Measurements from ENCODE around the gene PROX1. TPM values are rescaled to one million over a fixed set of nuclear protein-coding genes. Genes with fewer than 3 reads are reported as not detected.

PROX1 gene
- total and polyA plus RNA-seq, 9 of the 15 experiments (the other 6 are each of a cell fraction or from before 2014, with no cell fraction given): 0.14 to 0.22 TPM; not detected in 7

- H3K4me1 ChIP-seq (replicated peaks in 1 of 2; ENCODE audit: control insufficient read depth in 2 of 2, insufficient read depth in 2 of 2, low read length in 2 of 2): no peaks in the 10 kb centered on the region
- no peak overlapping the region for H3K4me2 ChIP-seq (ENCODE audit: insufficient read depth, low read length)
- in situ Hi-C loops (cut with MboI) (no loop called here), intact Hi-C loops (cut with micrococcal nuclease) (no loop called here)
- TF ChIP-seq CAMTA2 (CRISPR knock-in tag; conservative IDR thresholded peaks at IDR 0.05) (no peak), CCAR2 (IDR thresholded peaks at IDR 0.05; ENCODE audit: low read depth, low read length) (no peak), NRF1 (conservative IDR thresholded peaks at IDR 0.05 in 1 of 2, IDR thresholded peaks at IDR 0.05 in 1 of 2) (no peak), THAP12 (CRISPR knock-in tag; IDR thresholded peaks at IDR 0.05) (no peak), ZNF609 (CRISPR knock-in tag; IDR thresholded peaks at IDR 0.05; ENCODE audit: borderline replicate concordance) (no peak), ZNF277 (CRISPR knock-in tag; IDR thresholded peaks at IDR 0.05; ENCODE audit: borderline replicate concordance) (no peak)
- H3K9me1 ChIP-seq (ENCODE audit: control insufficient read depth, insufficient read depth, low read length): no peaks in the 10 kb centered on the region
- POLR2A ChIA-PET: no interaction called here
- no peaks in the 10 kb centered on the region for H3K36me3 ChIP-seq (ENCODE audit: control insufficient read depth, insufficient read depth, low read length)
- no peak overlapping the region for H3K27ac ChIP-seq (ENCODE audit: extremely low read depth, low read depth, low read length)
- H3K4me3 ChIP-seq: no peak overlapping the region
- no peaks in the 10 kb centered on the region for H4K20me1 ChIP-seq (replicated peaks; ENCODE audit: control insufficient read depth, insufficient read depth, low read length)
- H2AFZ ChIP-seq (ENCODE audit: low read depth, low read length): no peak overlapping the region
- no TSS peak for BruUV-seq (replicated peaks)
- no peak for FAIRE-seq
- H3K9me3 ChIP-seq (replicated peaks; ENCODE audit: control insufficient read depth, insufficient read depth, low read depth, low read length): no peaks in the 10 kb centered on the region
- CTCF ChIA-PET (ENCODE audit: low intra/inter-chr PET ratio): no interaction called here
- no peak for ATAC-seq
- under 1% methylated on average over 13 of the region's 13 CpGs for WGBS (ENCODE audit: insufficient coverage, low coverage, missing lambda C conversion rate)
- no peak overlapping the region for H3K9ac ChIP-seq (ENCODE audit: insufficient read depth in 1 of 2, low read depth in 2 of 2, low read length in 2 of 2)
- H3K79me2 ChIP-seq (ENCODE audit: control insufficient read depth, insufficient read depth, low read length): no peaks in the 10 kb centered on the region
- H3K27me3 ChIP-seq (ENCODE audit: control insufficient read depth in 2 of 2, insufficient read depth in 2 of 2, low read length in 2 of 2): peaks cover 9 to 17% of the 10 kb centered on the region in 2 experiments
- DNase-seq (ENCODE audit: extremely low read depth in 1 of 4, low spot score in 3 of 4): no peak
Measured at GRCh38 chr1:214019499-214019898, 31.7 kb downstream of the PROX1 start.

Measured in K562 (cell line).